ENCODE results near the gene FERMT3.
"Not testable (repeated sequence)": the region's sequence is repeated elsewhere in the genome, so short reads cannot be mapped to it uniquely, and the experiment has no call there.

Gene FERMT3

DNA sequence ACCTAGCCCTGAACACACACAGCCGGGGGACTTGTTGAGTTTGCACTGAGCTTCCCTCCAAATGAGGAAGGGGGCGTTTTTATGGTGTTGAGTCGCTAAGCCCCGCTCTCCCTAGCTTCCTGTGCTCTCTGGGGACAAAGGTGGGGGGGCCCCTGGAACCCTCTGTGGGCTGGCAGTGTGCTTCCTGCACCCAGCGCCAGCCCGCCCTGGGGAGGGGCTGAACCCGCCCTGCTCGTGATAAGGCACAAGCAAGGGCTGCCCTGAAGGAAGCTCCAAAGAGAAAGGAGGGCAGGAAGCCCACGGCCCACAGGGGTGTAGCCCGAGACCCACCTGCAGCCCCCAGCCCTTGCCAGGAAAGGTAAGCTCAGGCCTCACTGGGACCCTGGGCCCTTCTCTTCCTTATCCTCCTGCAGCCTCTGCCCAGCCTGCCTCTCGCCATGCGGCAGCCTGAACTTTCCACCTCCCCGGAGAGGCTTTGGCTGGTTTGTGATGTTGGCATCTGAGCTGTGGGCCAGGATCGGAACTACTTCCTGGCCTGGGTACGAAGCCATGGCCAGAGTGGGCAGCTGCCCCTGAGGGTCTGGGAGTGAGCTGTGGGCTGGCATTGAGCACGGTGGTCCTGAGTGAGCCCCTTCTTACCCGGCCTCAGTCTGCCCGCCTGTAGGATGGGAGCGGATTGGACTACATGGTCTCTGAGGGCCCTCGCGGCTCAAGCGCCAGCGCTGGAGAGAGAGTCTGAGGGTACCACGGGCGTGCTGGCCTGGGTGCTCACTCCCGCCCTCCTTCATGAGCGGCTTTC, at the start of gene FERMT3:
Gene FERMT3 (plus strand): TSS at position 265 of the 799 bp plus-strand sequence. CDS start 644 bp downstream, outside the sequence.
- H3K9me3 ChIP-seq (ENCODE audit: control insufficient read depth, low read length) = no peaks in the 10 kb centered on the region
- peaks cover 9% of the 10 kb centered on the region for H3K4me1 ChIP-seq (ENCODE audit: control insufficient read depth, insufficient read depth, low read length)
- H3K36me3 ChIP-seq (ENCODE audit: control insufficient read depth, insufficient read depth, low read length, severe bottlenecking) = peaks cover 34% of the 10 kb centered on the region
- H3K4me3 ChIP-seq (ENCODE audit: low read length) = peak within 1 kb of the TSS; percentile 61
- DNase-seq (ENCODE audit: low read depth) = no peak
- H3K9ac ChIP-seq (ENCODE audit: low read length) = peak within 1 kb of the TSS; percentile 74
- H3K27me3 ChIP-seq (replicated peaks; ENCODE audit: control insufficient read depth, insufficient read depth, low read length) = no peaks in the 10 kb centered on the region

DNA sequence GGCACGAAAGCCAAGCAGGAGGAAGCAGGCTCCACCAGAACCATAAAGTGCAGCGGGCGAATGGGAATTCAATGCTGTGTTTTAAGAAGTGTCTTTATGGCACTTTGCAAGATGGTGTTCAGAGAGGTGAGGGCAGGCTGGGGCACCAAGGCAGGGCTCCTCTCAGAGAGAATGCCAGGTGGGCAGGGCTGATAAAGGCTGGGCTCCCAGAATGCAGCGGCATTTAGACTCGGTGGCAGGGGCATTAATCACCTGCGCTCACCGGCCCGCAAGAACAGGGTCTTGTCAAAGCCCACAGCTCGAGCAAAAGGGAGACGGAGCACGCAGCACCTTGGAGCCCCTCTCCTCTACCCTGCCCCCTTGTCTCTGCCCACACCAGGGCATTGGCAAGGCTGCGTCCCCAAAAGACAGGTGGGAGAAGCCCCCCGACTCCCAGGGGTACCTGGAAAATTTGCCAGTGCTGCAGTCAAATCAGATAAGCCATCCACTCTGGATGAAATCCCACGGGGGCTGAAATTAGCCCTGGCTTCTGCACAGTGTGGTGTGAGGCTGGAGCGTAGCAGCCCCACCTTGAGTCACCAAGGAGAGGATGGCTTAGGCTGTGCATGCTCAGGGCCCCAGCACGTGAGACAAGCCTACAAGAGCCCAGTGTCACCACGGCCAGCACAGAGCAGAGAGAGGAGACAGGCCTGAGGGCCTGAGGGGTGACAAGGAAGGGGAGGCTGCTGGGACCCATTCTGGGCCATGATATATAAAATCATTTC, 48.7 kb upstream of the FERMT3 start:
- no peak overlapping the region for H3K9ac ChIP-seq (ENCODE audit: low read length)
- no peaks in the 10 kb centered on the region for H3K4me1 ChIP-seq (ENCODE audit: control insufficient read depth, insufficient read depth, low read length)
- H3K9me3 ChIP-seq (ENCODE audit: control insufficient read depth, low read length) = no peaks in the 10 kb centered on the region
- H3K36me3 ChIP-seq (ENCODE audit: control insufficient read depth, insufficient read depth, low read length, severe bottlenecking) = no peaks in the 10 kb centered on the region
- H3K4me3 ChIP-seq (ENCODE audit: low read length) = no peak overlapping the region
- no peak for DNase-seq (ENCODE audit: low read depth)
- no peaks in the 10 kb centered on the region for H3K27me3 ChIP-seq (replicated peaks; ENCODE audit: control insufficient read depth, insufficient read depth, low read length)

DNA sequence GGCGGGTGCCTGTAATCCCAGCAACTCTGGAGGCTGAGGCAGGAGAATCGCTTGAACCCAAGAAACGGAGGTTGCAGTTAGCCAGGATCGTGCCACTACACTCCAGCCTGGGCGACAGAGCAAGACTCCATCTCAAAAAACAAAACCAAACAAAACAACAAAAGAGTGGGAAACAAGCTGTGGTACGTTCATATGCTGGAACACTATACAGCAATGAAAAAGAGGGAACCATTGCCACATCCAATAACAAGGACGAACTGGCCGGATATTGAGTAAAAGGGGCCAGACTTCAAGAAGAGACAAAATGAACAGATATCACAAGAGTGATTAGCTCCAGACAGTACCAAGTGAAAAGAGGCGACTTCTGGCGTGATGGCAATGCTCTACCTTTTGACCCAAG, 45.5 kb upstream of the FERMT3 start:
- H3K36me3 ChIP-seq (ENCODE audit: control insufficient read depth, insufficient read depth, low read length, severe bottlenecking) = no peaks in the 10 kb centered on the region
- H3K9me3 ChIP-seq (ENCODE audit: control insufficient read depth, low read length) = no peaks in the 10 kb centered on the region
- H3K9ac ChIP-seq (ENCODE audit: low read length) = no peak overlapping the region
- H3K4me1 ChIP-seq (ENCODE audit: control insufficient read depth, insufficient read depth, low read length) = peaks cover 8% of the 10 kb centered on the region
- H3K27me3 ChIP-seq (replicated peaks; ENCODE audit: control insufficient read depth, insufficient read depth, low read length) = no peaks in the 10 kb centered on the region
- no peak for DNase-seq (ENCODE audit: low read depth)
- H3K4me3 ChIP-seq (ENCODE audit: low read length) = no peak overlapping the region

DNA sequence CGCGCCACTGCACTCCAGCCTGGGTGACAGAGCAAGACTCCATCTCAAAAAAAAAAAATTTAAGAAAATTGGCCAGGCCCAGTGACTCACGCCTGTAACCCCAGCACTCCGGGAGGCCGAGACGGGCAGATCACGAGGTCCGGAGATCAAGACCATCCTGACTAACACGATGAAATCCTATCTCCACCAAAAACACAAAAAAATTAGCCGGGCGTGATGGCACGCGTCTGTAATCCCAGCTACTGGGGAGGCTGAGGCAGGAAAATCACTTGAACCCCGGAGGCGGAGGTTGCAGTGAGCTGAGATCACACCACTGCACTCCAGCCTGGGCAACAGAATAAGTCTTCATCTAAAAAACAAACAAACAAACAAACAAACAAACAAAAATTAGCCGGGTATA, 43.8 kb upstream of the FERMT3 start:
- H3K4me1 ChIP-seq (ENCODE audit: control insufficient read depth, insufficient read depth, low read length) = peaks cover 12% of the 10 kb centered on the region
- H3K27me3 ChIP-seq (replicated peaks; ENCODE audit: control insufficient read depth, insufficient read depth, low read length); H3K9ac ChIP-seq (ENCODE audit: low read length); H3K9me3 ChIP-seq (ENCODE audit: control insufficient read depth, low read length); DNase-seq (ENCODE audit: low read depth); H3K4me3 ChIP-seq (ENCODE audit: low read length); H3K36me3 ChIP-seq (ENCODE audit: control insufficient read depth, insufficient read depth, low read length, severe bottlenecking): not testable (repeated sequence)

DNA sequence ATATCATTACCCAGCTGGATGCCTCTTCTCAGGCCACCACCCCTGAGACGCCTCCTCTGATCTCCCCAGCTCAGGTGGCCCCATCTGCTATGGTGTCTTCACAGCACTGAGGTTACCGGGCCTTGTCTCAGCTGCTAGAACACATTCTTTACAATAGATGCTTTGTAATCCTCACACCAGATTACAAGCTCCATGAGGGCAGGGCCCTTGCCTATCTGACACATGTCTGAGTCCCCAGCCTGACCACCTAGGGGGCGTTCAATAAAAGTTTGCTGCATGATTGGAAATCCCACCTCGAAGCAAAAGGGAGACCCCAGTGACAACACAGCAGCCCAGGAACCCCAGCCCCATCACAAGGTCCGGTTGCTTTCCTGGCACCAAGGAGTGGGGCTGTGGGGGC, 42.6 kb upstream of the FERMT3 start:
- no peaks in the 10 kb centered on the region for H3K36me3 ChIP-seq (ENCODE audit: control insufficient read depth, insufficient read depth, low read length, severe bottlenecking)
- no peak overlapping the region for H3K4me3 ChIP-seq (ENCODE audit: low read length)
- DNase-seq (ENCODE audit: low read depth) = no peak
- no peaks in the 10 kb centered on the region for H3K27me3 ChIP-seq (replicated peaks; ENCODE audit: control insufficient read depth, insufficient read depth, low read length)
- H3K9ac ChIP-seq (ENCODE audit: low read length) = no peak overlapping the region
- H3K4me1 ChIP-seq (ENCODE audit: control insufficient read depth, insufficient read depth, low read length) = peaks cover 12% of the 10 kb centered on the region
- H3K9me3 ChIP-seq (ENCODE audit: control insufficient read depth, low read length) = no peaks in the 10 kb centered on the region

DNA sequence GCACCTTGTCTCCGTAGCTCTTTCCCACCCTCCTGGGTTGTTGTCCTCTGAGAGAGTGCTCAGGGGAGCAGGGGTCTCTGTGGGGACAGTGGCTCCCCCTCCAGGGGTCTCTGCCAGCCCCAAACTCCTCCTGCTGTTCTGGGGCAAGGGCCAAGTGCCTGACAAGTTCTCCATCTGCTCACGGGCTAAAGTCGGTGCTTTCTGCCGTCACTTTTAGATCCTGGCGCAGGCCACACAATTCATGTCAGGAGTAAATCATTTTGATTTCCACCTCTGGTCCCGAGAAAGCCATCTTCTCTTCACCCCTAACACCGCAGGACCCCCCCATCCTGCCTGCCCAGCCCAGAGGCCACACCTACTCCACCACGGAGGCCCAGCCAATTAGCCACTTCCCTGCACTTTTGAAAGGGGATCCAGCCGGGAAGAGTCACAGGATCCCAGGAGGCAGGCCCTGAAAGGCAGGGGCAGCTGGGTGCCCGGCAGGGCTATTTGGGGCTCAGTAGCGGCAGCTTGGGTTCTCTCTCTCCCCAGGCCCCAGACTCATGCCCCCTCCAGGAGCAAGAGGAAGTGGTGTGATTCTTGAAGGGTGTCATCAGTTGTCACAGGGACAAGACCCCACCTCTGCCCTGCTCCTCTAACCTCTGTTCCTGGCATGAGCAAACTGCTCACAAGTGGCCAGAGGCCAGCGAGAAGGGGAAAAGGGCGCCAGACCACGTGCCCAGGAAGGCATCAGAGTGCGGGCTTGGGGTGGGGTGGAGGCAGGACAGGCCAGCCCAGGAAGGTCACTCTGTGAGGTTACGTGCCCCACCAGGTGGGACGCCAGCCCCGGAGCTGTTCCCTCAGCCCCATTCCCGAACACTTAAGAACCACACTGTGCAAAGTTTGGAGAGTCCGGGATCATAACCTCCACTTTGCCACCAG, 41.9 kb upstream of the FERMT3 start:
- H3K4me1 ChIP-seq (ENCODE audit: control insufficient read depth, insufficient read depth, low read length) = peaks cover 12% of the 10 kb centered on the region
- no peaks in the 10 kb centered on the region for H3K27me3 ChIP-seq (replicated peaks; ENCODE audit: control insufficient read depth, insufficient read depth, low read length)
- no peaks in the 10 kb centered on the region for H3K9me3 ChIP-seq (ENCODE audit: control insufficient read depth, low read length)
- no peak for DNase-seq (ENCODE audit: low read depth)
- H3K4me3 ChIP-seq (ENCODE audit: low read length) = peak overlapping the region; percentile 84
- no peaks in the 10 kb centered on the region for H3K36me3 ChIP-seq (ENCODE audit: control insufficient read depth, insufficient read depth, low read length, severe bottlenecking)
- H3K9ac ChIP-seq (ENCODE audit: low read length) = peak overlapping the region; percentile 56

DNA sequence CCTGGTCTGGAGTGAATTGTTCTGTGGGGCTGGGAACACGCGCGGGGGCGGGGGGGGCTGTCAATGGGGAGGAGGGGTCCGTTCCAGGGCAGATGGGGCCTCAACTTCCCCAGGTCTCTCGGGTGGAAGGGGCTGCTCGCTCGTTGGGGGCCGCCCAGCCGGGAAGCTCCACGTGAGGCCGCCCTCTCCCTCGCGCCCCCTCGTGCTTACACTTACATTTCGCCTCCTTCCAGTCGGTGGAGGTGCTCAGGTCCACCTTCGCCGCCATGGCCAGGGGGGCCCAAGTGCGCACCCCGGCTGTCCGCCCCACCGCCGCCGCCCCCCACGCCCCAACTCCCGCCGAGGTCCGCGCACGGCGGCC, 41.1 kb upstream of the FERMT3 start:
- no peaks in the 10 kb centered on the region for H3K9me3 ChIP-seq (ENCODE audit: control insufficient read depth, low read length)
- peak; percentile 37 for DNase-seq (ENCODE audit: low read depth)
- H3K9ac ChIP-seq (ENCODE audit: low read length) = peak overlapping the region; percentile 85
- H3K36me3 ChIP-seq (ENCODE audit: control insufficient read depth, insufficient read depth, low read length, severe bottlenecking) = no peaks in the 10 kb centered on the region
- H3K4me1 ChIP-seq (ENCODE audit: control insufficient read depth, insufficient read depth, low read length) = peaks cover 12% of the 10 kb centered on the region
- peak overlapping the region; percentile 84 for H3K4me3 ChIP-seq (ENCODE audit: low read length)
- H3K27me3 ChIP-seq (replicated peaks; ENCODE audit: control insufficient read depth, insufficient read depth, low read length) = no peaks in the 10 kb centered on the region

DNA sequence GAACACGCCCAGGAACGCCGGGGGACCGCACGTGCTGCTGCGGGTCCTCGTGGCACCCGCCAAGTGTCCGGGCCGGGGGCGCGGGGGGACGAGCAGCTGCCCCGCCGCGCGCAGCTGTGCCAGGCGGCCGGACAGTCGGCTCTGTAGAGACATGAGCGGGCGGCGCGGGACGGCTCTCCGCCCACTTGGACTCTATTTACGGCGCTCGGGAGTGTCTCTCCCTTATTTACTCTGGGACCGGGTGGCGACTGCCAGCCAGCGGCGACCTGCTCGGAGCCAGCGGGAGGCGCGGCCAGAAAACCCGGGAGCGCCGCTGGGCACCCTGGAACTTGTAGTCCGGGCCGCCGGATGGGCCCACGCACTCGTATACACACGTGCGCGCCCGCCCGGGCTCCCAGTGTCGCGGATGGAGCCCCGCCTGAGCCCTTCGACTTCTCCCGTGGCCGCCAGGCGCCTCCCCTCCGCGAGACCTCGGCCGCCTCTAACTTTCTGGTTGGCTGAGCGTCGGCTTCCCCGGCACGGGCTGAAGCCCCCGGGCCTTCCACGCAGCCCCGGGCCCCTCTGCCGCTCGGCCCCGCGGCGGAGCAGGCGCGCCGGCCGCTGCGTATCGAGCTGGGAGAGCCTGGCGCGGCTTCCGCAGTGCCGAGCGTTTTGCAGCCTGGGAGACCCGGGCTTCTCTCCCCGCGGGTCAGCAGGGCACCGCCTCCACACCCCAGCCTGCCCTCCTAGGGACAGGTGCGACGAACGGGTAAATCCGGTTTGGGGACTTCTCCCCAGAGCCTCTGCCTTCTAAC, 40.5 kb upstream of the FERMT3 start, which contains the start of gene MACROD1:
Gene MACROD1 (minus strand): TSS at position 272 of the 794 bp plus-strand sequence. CDS start 119 bp downstream, at position 153.
- H3K36me3 ChIP-seq (ENCODE audit: control insufficient read depth, insufficient read depth, low read length, severe bottlenecking) = no peaks in the 10 kb centered on the region
- peak within 1 kb of the TSS; percentile 84 for H3K4me3 ChIP-seq (ENCODE audit: low read length)
- H3K9me3 ChIP-seq (ENCODE audit: control insufficient read depth, low read length) = no peaks in the 10 kb centered on the region
- DNase-seq (ENCODE audit: low read depth) = peak; percentile 95
- peak within 1 kb of the TSS; percentile 85 for H3K9ac ChIP-seq (ENCODE audit: low read length)
- no peaks in the 10 kb centered on the region for H3K27me3 ChIP-seq (replicated peaks; ENCODE audit: control insufficient read depth, insufficient read depth, low read length)
- peaks cover 12% of the 10 kb centered on the region for H3K4me1 ChIP-seq (ENCODE audit: control insufficient read depth, insufficient read depth, low read length)

DNA sequence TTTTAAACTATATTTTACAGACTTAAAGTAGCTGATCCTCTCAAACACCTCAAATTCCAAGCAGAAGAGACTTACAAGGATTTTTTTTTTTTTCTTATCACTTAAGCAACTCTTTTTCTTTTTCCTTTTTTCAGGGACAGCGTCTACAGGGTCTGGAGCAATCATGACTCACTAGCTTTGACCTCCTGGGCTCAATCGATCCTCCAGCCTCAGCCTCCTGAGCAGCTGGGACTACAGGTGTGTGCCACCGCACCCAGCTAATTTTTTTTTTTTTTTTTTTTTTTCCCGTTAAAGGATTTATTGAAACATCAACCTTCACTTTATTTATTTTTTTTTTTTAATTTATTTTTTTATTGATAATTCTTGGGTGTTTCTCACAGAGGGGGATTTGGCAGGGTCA, 36.1 kb upstream of the FERMT3 start:
- Histone ChIP-seq H3K9ac (ENCODE audit: low read length) (no peak overlapping the region), H3K27me3 (replicated peaks; ENCODE audit: control insufficient read depth, insufficient read depth, low read length) (no peaks in the 10 kb centered on the region), H3K4me3 (ENCODE audit: low read length) (no peak overlapping the region), H3K36me3 (ENCODE audit: control insufficient read depth, insufficient read depth, low read length, severe bottlenecking) (no peaks in the 10 kb centered on the region), H3K4me1 (ENCODE audit: control insufficient read depth, insufficient read depth, low read length) (peaks cover 3% of the 10 kb centered on the region), H3K9me3 (ENCODE audit: control insufficient read depth, low read length) (peaks cover 8% of the 10 kb centered on the region)
- no peak for DNase-seq (ENCODE audit: low read depth)

DNA sequence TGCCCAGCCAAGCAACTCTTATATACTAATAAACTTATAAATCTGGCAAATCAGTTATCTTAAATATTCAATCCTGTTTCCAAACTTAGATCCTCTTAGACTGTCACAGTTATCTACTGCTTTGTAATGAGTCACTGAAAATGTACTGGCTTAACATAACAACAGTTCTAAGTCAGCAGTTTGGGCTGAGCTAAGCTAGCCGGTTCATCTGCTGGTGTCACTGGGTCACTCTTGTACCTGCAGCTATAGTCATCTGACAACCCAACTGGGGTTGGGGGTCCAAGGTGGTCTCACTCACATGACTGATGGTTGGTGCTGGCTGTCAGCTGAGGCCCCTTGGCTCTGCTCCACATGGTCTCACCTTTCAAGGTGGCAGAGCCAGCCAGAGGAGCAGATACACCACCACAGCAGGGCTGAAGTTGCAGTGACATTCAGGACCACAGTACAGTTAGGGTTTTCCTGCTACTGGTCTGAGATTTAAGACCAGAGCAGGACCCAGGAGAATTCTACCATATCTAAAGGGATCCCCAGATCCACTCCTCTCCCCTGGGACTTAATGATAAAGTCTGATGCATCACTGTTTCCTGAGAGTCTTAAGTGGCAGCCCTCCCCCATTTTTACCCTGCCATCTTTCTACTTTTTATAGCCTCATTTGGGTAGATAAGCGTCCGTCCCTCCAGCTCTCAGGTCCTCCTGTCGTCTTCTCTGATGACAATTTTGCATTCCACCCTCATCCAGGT, 32.7 kb upstream of the FERMT3 start:
- no peak overlapping the region for H3K9ac ChIP-seq (ENCODE audit: low read length)
- no peak overlapping the region for H3K4me3 ChIP-seq (ENCODE audit: low read length)
- no peak for DNase-seq (ENCODE audit: low read depth)
- peaks cover 8% of the 10 kb centered on the region for H3K9me3 ChIP-seq (ENCODE audit: control insufficient read depth, low read length)
- H3K4me1 ChIP-seq (ENCODE audit: control insufficient read depth, insufficient read depth, low read length) = no peaks in the 10 kb centered on the region
- H3K27me3 ChIP-seq (replicated peaks; ENCODE audit: control insufficient read depth, insufficient read depth, low read length) = no peaks in the 10 kb centered on the region
- H3K36me3 ChIP-seq (ENCODE audit: control insufficient read depth, insufficient read depth, low read length, severe bottlenecking) = no peaks in the 10 kb centered on the region

Data from adipocyte (in vitro differentiated cells).